Panc1 (cell line): Measurements from ENCODE around the gene CDK8.

Experiments used
- REST ChIP-seq, 2 experiments: IDR thresholded peaks; 2 replicates each; pipeline ENCODE4 v1.6.1; 2011 to 2012; ENCODE audit warnings: low read depth in 2 of 2, control low read depth in 1 of 2, low read length in 1 of 2, mild to moderate bottlenecking in 1 of 2, moderate library complexity in 1 of 2; ENCODE audit not compliant: insufficient read depth in 1 of 2
- TF ChIP-seq, protein P1 (sequence below): fragments of 450-650 bp; IDR thresholded peaks from 2 replicates; pipeline ENCODE4 v1.5.1; 2017; ENCODE audit warnings: mild to moderate bottlenecking

- TF ChIP-seq, protein P1, sequence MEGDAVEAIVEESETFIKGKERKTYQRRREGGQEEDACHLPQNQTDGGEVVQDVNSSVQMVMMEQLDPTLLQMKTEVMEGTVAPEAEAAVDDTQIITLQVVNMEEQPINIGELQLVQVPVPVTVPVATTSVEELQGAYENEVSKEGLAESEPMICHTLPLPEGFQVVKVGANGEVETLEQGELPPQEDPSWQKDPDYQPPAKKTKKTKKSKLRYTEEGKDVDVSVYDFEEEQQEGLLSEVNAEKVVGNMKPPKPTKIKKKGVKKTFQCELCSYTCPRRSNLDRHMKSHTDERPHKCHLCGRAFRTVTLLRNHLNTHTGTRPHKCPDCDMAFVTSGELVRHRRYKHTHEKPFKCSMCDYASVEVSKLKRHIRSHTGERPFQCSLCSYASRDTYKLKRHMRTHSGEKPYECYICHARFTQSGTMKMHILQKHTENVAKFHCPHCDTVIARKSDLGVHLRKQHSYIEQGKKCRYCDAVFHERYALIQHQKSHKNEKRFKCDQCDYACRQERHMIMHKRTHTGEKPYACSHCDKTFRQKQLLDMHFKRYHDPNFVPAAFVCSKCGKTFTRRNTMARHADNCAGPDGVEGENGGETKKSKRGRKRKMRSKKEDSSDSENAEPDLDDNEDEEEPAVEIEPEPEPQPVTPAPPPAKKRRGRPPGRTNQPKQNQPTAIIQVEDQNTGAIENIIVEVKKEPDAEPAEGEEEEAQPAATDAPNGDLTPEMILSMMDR, result no peak
- TF ChIP-seq REST (IDR thresholded peaks at IDR 0.05; ENCODE audit: insufficient read depth in 1 of 2, low read depth in 2 of 2, low read length in 1 of 2), result no peak
Measured at GRCh38 chr13:26390203-26390602, 136.3 kb downstream of the CDK8 start.
